ENCODE results near the gene USE1.

Gene USE1

DNA sequence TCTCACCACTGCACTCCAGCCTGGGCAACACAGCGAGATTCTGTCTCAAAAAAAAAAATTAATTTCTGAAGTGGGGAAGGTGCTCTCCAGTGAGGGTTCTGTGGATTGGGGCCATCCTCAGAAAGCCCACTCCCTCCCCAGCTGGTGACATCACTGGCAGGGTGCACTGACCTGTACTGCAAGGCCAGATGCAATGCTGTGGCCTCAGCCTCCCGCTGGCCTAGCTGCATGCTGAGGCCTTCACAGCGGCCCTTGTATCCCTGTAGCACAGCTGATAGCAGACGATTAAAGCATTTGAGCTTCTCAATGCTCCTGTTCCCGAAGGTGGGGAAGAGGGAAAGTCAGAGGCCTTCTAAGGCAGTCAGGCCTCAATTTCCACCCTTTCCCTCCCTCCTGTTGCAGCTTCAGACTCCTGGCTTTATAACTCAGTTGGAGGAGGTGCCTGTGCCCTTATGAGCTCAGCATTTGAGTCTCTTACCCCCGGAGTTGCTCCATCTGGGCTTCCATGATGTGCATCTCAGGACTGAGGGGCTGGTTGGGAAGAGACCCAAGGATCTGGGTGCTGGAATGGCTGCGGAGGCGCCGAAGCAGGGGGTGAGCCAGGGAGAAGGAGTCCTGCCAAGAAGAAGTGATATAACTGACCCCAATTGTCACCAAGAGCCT, 44.1 kb downstream of the USE1 start:
- no peak for DNase-seq

- DNase-seq, result no peak
These were observed 44.8 kb downstream of the USE1 start for GRCh38 chr19:17259934-17260333.

GRCh38 chr19:17260842-17261325, 45.7 kb downstream of the USE1 start:
- peak; percentile 87 for DNase-seq

DNA sequence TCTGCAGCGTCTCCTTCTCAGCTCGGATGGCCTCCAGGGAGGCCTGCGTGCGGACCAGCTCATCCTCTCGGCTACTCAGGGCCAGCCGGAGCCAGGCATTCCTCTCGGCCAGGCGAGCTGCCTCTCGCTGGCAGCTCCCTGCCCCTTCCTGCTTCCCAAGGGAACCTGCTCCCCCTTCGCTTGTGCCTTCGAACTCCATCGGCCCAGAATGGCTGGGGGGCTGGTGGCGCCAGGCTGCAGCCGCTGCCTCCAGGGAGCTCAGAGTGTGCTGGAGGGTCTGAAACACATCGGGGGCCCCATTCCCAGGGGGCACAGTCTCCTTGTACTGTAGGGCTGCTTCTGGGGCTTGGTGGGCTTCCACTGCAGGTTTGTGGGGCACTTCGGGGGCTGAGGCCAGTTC, 47.4 kb downstream of the USE1 start:
- DNase-seq, result no peak

DNA sequence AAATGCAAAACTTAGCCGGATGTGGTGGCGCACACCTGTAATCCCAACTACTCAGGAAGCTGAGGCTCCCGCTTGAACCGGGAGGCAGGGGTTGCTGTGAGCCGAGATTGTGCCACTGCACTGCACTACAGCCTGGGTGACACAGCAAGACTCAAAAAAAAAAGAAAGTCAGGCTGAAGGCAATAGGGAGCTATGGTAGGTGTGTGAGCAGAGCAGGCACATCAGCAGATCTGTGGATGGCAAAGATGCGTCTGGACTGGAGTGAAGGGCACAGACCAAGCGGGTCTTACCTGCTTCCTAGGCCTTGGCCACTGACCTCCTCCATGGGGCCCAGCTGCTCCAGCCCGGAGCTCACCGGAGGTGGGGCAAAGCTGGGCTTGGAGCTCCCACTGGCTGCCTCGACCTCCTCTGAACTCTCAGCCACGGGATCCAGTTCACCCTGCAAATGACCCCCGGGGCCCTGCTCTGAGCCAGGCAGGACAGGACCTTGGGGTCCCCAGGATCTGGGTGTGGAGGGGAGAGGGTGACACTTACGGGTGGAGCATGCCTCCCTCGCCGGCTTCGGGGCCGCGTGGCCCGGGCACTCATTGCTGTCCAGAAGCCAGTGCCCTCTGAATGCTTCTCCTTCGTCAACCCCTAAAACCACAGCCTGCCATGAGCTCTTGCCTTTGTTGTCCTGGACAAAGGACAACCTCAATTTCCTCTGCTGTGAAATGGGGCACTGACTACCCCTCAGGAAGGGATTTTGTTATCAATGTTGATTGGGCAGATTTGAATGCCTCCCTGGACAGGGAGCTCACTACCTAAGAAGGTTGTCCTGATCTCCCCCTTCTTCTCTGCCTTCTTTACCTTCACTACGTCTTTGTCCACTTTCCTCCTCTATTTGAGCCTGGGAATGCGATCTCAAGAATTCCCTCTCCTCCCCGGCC, 48.8 kb downstream of the USE1 start:
- no peak for DNase-seq

- no peak for DNase-seq
These were observed 49.5 kb downstream of the USE1 start, which contains the start of gene USHBP1 for GRCh38 chr19:17264641-17264979. Gene USHBP1 (minus strand): TSS chr19:17264745. CDS start chr19:17264299, 446 bp downstream.

- no peak for DNase-seq
These were observed 50.9 kb downstream of the USE1 start for GRCh38 chr19:17266026-17266425.

- no peak for DNase-seq
These were observed 51.4 kb downstream of the USE1 start for GRCh38 chr19:17266589-17266974.

DNA sequence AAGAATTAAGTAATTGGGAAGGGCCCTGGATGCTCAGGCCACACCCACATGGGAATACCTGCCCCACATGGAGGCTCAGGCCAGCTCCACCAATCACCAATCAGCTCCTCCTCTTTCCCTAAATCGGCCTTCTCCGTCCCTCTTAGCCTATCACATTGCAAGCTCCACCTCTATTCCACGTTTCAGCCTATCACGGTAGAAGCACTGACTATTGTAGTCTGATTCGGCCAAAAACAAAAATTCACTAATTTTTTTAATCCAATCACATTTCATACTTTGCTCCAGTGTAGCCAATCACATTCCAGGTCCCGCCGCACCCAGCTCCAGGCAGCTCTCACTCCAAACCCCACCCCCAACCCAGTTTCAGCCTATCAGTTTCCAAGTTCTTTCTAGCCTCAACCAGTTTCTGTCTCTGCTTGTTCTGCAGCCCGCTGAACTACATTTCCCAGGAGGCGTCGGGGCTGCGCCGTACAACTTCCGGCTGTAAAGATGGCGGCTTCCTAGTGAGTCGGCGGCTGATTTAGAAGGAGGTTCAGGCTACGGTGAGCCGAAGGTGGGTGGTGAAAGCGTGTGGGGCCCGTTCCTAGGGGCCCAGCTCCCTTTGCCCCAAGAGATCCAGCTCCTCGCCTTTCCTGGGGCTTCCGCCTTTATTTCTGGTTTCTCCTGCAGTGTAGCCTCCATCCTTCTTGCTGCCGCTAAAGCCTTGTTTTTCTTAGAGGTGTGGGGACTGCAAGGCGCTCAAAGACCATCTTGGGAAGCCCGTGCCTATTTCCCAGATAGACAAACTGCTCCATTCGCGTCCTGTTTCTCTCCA, 52.0 kb downstream of the USE1 start, which contains the start of gene BABAM1:
Gene BABAM1 (plus strand): TSS at position 469 of the 814 bp plus-strand sequence. CDS start 1,364 bp downstream, outside the sequence.
- DNase-seq, result peak; percentile 99

DNA sequence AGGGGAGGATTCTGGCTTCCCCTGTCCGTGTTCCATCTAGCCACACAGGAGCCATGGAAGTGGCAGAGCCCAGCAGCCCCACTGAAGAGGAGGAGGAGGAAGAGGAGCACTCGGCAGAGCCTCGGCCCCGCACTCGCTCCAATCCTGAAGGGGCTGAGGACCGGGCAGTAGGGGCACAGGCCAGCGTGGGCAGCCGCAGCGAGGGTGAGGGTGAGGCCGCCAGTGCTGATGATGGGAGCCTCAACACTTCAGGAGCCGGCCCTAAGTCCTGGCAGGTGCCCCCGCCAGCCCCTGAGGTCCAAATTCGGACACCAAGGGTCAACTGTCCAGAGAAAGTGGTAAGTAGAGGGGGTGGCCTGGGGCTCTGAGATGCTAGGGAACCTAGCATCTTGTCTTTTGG, 53.6 kb downstream of the USE1 start:
- DNase-seq, result no peak

All from NCI-H1436 (cell line).